Fibroblast of lung (primary cell): ENCODE results near the gene NUMA1.

Experiments
- EZH2 ChIP-seq: IDR thresholded peaks from 2 replicates; pipeline ENCODE4 v1.5.1; 2012; ENCODE audit warnings: low read length, control low read depth, mild to moderate bottlenecking; ENCODE audit errors: missing control alignments
- TF ChIP-seq, protein P1 (sequence below), 2 donors: IDR thresholded peaks in 1 of 2; conservative IDR thresholded peaks in 1 of 2; 1 replicate in 1 of 2; 2 replicates in 1 of 2; pipeline ENCODE4 v1.5.1; 2011 to 2012; ENCODE audit warnings: low read length in 2 of 2, control low read depth in 1 of 2, inconsistent platforms in 1 of 2, low read depth in 1 of 2, mild to moderate bottlenecking in 1 of 2

DNA sequence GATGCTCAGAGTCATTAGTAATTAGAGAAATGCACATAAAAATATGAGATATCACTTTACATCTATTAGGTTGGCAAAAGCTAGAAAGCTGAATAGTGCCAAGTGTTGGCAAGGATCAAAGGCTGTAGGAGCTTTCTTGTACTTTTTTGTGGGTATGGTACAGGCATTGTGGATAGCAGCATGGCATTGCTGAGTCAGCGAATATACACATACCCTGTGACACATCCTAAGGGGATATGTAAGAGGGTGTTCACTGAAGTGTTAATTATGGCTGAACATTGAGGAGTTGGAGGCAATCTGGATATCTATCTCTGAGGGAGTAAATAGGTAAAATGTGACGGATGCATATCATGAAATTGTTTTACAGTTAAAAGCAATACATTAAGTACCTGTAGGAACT is 108.7 kb downstream of the NUMA1 start:
- TF ChIP-seq, protein P1, sequence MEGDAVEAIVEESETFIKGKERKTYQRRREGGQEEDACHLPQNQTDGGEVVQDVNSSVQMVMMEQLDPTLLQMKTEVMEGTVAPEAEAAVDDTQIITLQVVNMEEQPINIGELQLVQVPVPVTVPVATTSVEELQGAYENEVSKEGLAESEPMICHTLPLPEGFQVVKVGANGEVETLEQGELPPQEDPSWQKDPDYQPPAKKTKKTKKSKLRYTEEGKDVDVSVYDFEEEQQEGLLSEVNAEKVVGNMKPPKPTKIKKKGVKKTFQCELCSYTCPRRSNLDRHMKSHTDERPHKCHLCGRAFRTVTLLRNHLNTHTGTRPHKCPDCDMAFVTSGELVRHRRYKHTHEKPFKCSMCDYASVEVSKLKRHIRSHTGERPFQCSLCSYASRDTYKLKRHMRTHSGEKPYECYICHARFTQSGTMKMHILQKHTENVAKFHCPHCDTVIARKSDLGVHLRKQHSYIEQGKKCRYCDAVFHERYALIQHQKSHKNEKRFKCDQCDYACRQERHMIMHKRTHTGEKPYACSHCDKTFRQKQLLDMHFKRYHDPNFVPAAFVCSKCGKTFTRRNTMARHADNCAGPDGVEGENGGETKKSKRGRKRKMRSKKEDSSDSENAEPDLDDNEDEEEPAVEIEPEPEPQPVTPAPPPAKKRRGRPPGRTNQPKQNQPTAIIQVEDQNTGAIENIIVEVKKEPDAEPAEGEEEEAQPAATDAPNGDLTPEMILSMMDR (conservative IDR thresholded peaks at IDR 0.05 in 1 of 2, IDR thresholded peaks at IDR 0.05 in 1 of 2; ENCODE audit: low read depth in 1 of 2, low read length in 2 of 2), result no peak
- no peak for TF ChIP-seq EZH2
